K562 (cell line): ENCODE measurements around the gene CALHM1. TPM values are rescaled to one million over a fixed set of nuclear protein-coding genes. Genes with fewer than 3 reads are reported as not detected.

Experiments used
- ATAC-seq: fragments of 200-7000 bp; cut with Tn5 transposase; 3 replicates; pipeline ENCODE4 v1.9.1; 2020; ENCODE audit warnings: moderate library complexity
- BruUV-seq: library from RNA; stranded (reverse); fragments of 400-500 nt; replicated peaks from 2 replicates; lab custom pipeline; 2021; lab: Mats Ljungman, UMichigan
- CTCF ChIA-PET: fragments of 300-600 bp; formaldehyde crosslinking; extraction: SDS; loops from one replicate; lab custom pipeline; 2021; ENCODE audit warnings: low intra/inter-chr PET ratio; lab: Yijun Ruan, JAX
- POLR2A ChIA-PET: fragments of 300-600, 350-650 bp; sonication (Branson Sonifier 250); formaldehyde crosslinking; extraction: SDS; loops from one replicate; lab custom pipeline; 2021; ENCODE audit warnings: antibody characterized with exemption, inconsistent platforms; lab: Yijun Ruan, JAX
- DNase-seq, 4 experiments: peaks; one replicate each; pipeline versions ENCODE4 v3.0.0 to v3.0.0-alpha.2; 2011 to 2018; ENCODE audit warnings: low spot score in 3 of 4, mixed read lengths in 3 of 4; ENCODE audit errors: extremely low read depth in 1 of 4
- FAIRE-seq: peaks from 2 replicates; lab custom pipeline; 2011; peaks lifted over from hg19 to GRCh38; lab: Jason Lieb, UNC
- H2AFZ ChIP-seq: 2 replicates; pipeline ENCODE4 v1.6.0; 2011; ENCODE audit warnings: low read depth, low read length, control low read depth, inconsistent platforms
- H3K27ac ChIP-seq: fragments of 200-600 bp; 3 replicates; pipeline ENCODE4 v1.8.0; 2011; ENCODE audit warnings: low read depth, mild to moderate bottlenecking, control low read depth, inconsistent platforms, low read length, moderate library complexity, mixed read lengths; ENCODE audit errors: extremely low read depth
- H3K27me3 ChIP-seq, 2 experiments: fragments of 300-600 bp in 1 of 2; 2 replicates in 1 of 2; 3 replicates in 1 of 2; pipeline versions ENCODE4 v1.6.0 to v1.8.0; 2011; ENCODE audit warnings: inconsistent platforms in 2 of 2, low read length in 2 of 2, mild to moderate bottlenecking in 1 of 2, mixed read lengths in 1 of 2, moderate library complexity in 1 of 2; ENCODE audit not compliant: control insufficient read depth in 2 of 2, insufficient read depth in 2 of 2
- H3K36me3 ChIP-seq: fragments of 300-600 bp; 3 replicates; pipeline ENCODE4 v1.8.0; 2011; ENCODE audit warnings: mild to moderate bottlenecking, low read length, inconsistent platforms; ENCODE audit not compliant: control insufficient read depth, insufficient read depth
- H3K4me1 ChIP-seq, 2 experiments: fragments of 200-600 bp in 1 of 2; replicated peaks in 1 of 2; 2 replicates in 1 of 2; 3 replicates in 1 of 2; pipeline versions ENCODE4 v1.5.1 to v1.8.0; 2011; ENCODE audit warnings: inconsistent platforms in 2 of 2, low read length in 2 of 2, mild to moderate bottlenecking in 1 of 2, mixed read lengths in 1 of 2, moderate library complexity in 1 of 2; ENCODE audit not compliant: control insufficient read depth in 2 of 2, insufficient read depth in 2 of 2
- H3K4me2 ChIP-seq: 2 replicates; pipeline ENCODE4 v1.6.1; 2011; ENCODE audit warnings: low read length, control low read depth, inconsistent platforms, mixed read lengths; ENCODE audit not compliant: insufficient read depth
- H3K4me3 ChIP-seq: fragments of 200-600 bp; sonication (generic), shearing (Covaris generic); 2 replicates; pipeline ENCODE4 v1.5.1; 2016; ENCODE audit warnings: control low read depth, inconsistent platforms
- H3K79me2 ChIP-seq: fragments of 200-600 bp; 3 replicates; pipeline ENCODE4 v1.8.0; 2011; ENCODE audit warnings: low read length, inconsistent platforms; ENCODE audit not compliant: control insufficient read depth, insufficient read depth
- H3K9ac ChIP-seq, 2 experiments: 2 replicates each; pipeline versions ENCODE4 v1.6.0 to v1.6.1; 2011; ENCODE audit warnings: low read depth in 2 of 2, low read length in 2 of 2, control low read depth in 1 of 2, inconsistent platforms in 1 of 2, mild to moderate bottlenecking in 1 of 2, mixed read lengths in 1 of 2; ENCODE audit not compliant: insufficient read depth in 1 of 2
- H3K9me1 ChIP-seq: one replicate; pipeline ENCODE4 v1.6.0; 2011; ENCODE audit warnings: inconsistent platforms, mild to moderate bottlenecking, low read length, moderate library complexity; ENCODE audit not compliant: control insufficient read depth, insufficient read depth
- H3K9me3 ChIP-seq: replicated peaks from 2 replicates; pipeline ENCODE4 v1.5.1; 2011; ENCODE audit warnings: low read depth, low read length, inconsistent platforms; ENCODE audit not compliant: control insufficient read depth, insufficient read depth
- H4K20me1 ChIP-seq: replicated peaks from 2 replicates; pipeline ENCODE4 v1.6.1; 2011; ENCODE audit warnings: low read length, inconsistent platforms, mixed read lengths; ENCODE audit not compliant: control insufficient read depth, insufficient read depth
- ATF1 ChIP-seq, 2 experiments: fragments of 450-650 bp in 1 of 2; IDR thresholded peaks; 2 replicates each; pipeline ENCODE4 v1.6.1; 2016; ENCODE audit warnings: missing compliant biosample characterization in 1 of 2, missing genetic modification characterization in 1 of 2
- CUX1 ChIP-seq: fragments of 200-800 bp; sonication (Bioruptor generic); IDR thresholded peaks from 2 replicates; pipeline ENCODE4 v1.6.1; 2016; ENCODE audit warnings: missing genetic modification characterization, missing compliant biosample characterization
- GTF2A2 ChIP-seq: IDR thresholded peaks from 2 replicates; pipeline ENCODE4 v1.6.1; 2016; ENCODE audit warnings: mild to moderate bottlenecking, missing genetic modification characterization, missing compliant biosample characterization
- MTF1 ChIP-seq: fragments of 250-450 bp; sonication (Bioruptor Pico); IDR thresholded peaks from 2 replicates; pipeline ENCODE4 v1.9.0; 2021; ENCODE audit warnings: moderate library complexity, mild to moderate bottlenecking, inconsistent platforms, borderline replicate concordance
- NFE2 ChIP-seq: IDR thresholded peaks from 2 replicates; pipeline ENCODE4 v1.6.1; 2014; ENCODE audit warnings: antibody characterized with exemption, low read depth
- ZNF316 ChIP-seq: fragments of 450-650 bp; IDR thresholded peaks from 2 replicates; pipeline ENCODE4 v1.6.1; 2016
- ZNF398 ChIP-seq: fragments of 250-450 bp; sonication (Bioruptor Pico); IDR thresholded peaks from 2 replicates; pipeline ENCODE4 v1.8.0; 2021; ENCODE audit warnings: moderate library complexity, mild to moderate bottlenecking, inconsistent platforms
- WGBS: fragments of 100-300 bp; shearing (Covaris generic); methylation state at CpG from one replicate; pipeline ENCODE4 v1.1.6; 2016; ENCODE audit warnings: low coverage, mixed read lengths; ENCODE audit not compliant: insufficient coverage; ENCODE audit errors: missing lambda C conversion rate; 5-methylcytosine and 5-hydroxymethylcytosine counted together
- in situ Hi-C: fragments of 300-500 bp; cut with MboI; formaldehyde crosslinking; loops from 4 replicates; pipeline ENCODE4 v1.15.0; 2018; ENCODE audit warnings: inconsistent platforms, mixed read lengths
- intact Hi-C: fragments of 100-400 bp; cut with micrococcal nuclease; formaldehyde crosslinking; loops from 2 replicates; pipeline ENCODE4 v1.14.2; 2022
- polyA plus RNA-seq, 8 experiments: library from polyadenylated mRNA; depleted of rRNA in 4 of 8; stranded (reverse) in 5 of 8; unstranded in 3 of 8; fragments of >200 nt; fragmentation: Nextera tagmentation in 2 of 8; fragmentation: Illumina TruSeq in 1 of 8; extraction: Ambion mirVana in 2 of 8; extraction: Trizol in 1 of 8; gene quantifications; 2 replicates each; pipeline versions ENCODE4 v1.2.1 to v1.2.3, GENCODE V29; 2011 to 2014; ENCODE audit warnings: inconsistent platforms in 1 of 8, missing spikeins in 1 of 8
- total RNA-seq, 7 experiments: library from RNA; depleted of rRNA in 6 of 7; stranded (reverse); fragments of >200 nt in 6 of 7; fragmentation: Illumina TruSeq in 2 of 7; extraction: Trizol in 2 of 7; gene quantifications; 2 replicates each; pipeline versions ENCODE4 v1.2.1 to v1.2.3, GENCODE V29; 2011 to 2021; ENCODE audit warnings: low replicate concordance in 1 of 7

Gene CALHM1
- total and polyA plus RNA-seq, 9 of the 15 experiments (the other 6 are each of a cell fraction or from before 2014, with no cell fraction given): 0.03 TPM; not detected in 8

GRCh38 chr10:103501186-103501585, 42.5 kb upstream of the CALHM1 start (continued):
- TF ChIP-seq MTF1 (CRISPR knock-in tag) (no peak), CUX1 (CRISPR knock-in tag) (no peak)

- Histone ChIP-seq H3K4me1 (peaks cover 0 to 10% of the 10 kb centered on the region in 2 experiments; a peak in 4 of 5 replicates), H3K9ac (no peak overlapping the region), H3K4me3 (no peak overlapping the region), H3K36me3 (no peaks in the 10 kb centered on the region), H2AFZ (no peak overlapping the region), H3K9me1 (no peaks in the 10 kb centered on the region), H3K4me2 (no peak overlapping the region), H3K27ac (no peak overlapping the region), H3K9me3 (no peaks in the 10 kb centered on the region), H4K20me1 (no peaks in the 10 kb centered on the region), H3K27me3 (peaks cover 13 to 37% of the 10 kb centered on the region in 2 experiments; a peak in 3 of 5 replicates), H3K79me2 (no peaks in the 10 kb centered on the region)
- no TSS peak for BruUV-seq
- ChIA-PET CTCF (no interaction called here), POLR2A (interaction anchor here (1.2 kb wide), 1 partner anchor 10 kb away, joined by 3 read pairs; no protein-coding TSS in a partner anchor)
- FAIRE-seq (no peak), ATAC-seq (no peak), DNase-seq (no peak)
- intact Hi-C loops: loop anchor here (5.0 kb wide), 1 partner anchor 42 kb away; no protein-coding TSS in a partner anchor
- WGBS: 3% methylated on average over 5 of the region's 6 CpGs
- in situ Hi-C loops: no loop called here
- TF ChIP-seq ZNF316: no peak
- TF ChIP-seq ZNF398: no peak
- no peak for TF ChIP-seq ATF1 (CRISPR knock-in tag; IDR thresholded peaks at IDR 0.05)
- no peak for TF ChIP-seq ATF1 (tag; IDR thresholded peaks at IDR 0.05)
- no peak for TF ChIP-seq NFE2
- TF ChIP-seq GTF2A2 (tag): no peak
Observed at GRCh38 chr10:103500481-103500880, 41.8 kb upstream of the CALHM1 start.
